Panc1 (cell line): ENCODE results near the gene GALNT13.

Source experiments
- POLR2AphosphoS5 ChIP-seq: IDR thresholded peaks from 2 replicates; pipeline ENCODE4 v1.6.1; 2012; ENCODE audit warnings: mild to moderate bottlenecking, low read depth, low read length, moderate library complexity
- SIN3A ChIP-seq: IDR thresholded peaks from 2 replicates; pipeline ENCODE4 v1.6.1; 2012; ENCODE audit warnings: low read depth, mild to moderate bottlenecking, low read length, moderate library complexity, borderline replicate concordance; ENCODE audit not compliant: insufficient read depth
- TF ChIP-seq, protein P1 (sequence below): fragments of 450-650 bp; IDR thresholded peaks from 2 replicates; pipeline ENCODE4 v1.5.1; 2017; ENCODE audit warnings: mild to moderate bottlenecking
- TF ChIP-seq, protein P2 (sequence below), 2 experiments: IDR thresholded peaks; 2 replicates each; pipeline ENCODE4 v1.6.1; 2011 to 2012; ENCODE audit warnings: low read depth in 2 of 2, control low read depth in 1 of 2, low read length in 1 of 2, mild to moderate bottlenecking in 1 of 2, moderate library complexity in 1 of 2; ENCODE audit not compliant: insufficient read depth in 1 of 2

DNA sequence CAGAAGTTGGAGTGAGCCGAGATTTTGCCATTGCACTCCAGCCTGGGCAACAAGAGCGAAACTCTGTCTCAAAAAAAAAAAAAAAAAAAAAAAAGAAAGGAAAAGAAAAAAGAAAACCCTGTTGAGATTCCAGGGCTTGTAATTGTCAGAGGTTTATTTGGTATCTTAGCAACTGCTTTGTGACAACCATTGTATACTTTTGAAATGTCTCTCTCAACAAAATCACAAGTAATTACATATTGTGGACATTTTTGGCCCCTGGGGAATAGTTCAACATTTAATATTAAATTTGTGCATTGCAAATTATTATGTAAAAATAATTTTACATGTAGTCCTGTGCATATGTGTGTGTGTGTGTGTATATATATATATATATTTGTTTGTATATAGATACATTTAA is 270.8 kb downstream of the GALNT13 start:
- no peak for TF ChIP-seq POLR2AphosphoS5
- TF ChIP-seq, protein P1, sequence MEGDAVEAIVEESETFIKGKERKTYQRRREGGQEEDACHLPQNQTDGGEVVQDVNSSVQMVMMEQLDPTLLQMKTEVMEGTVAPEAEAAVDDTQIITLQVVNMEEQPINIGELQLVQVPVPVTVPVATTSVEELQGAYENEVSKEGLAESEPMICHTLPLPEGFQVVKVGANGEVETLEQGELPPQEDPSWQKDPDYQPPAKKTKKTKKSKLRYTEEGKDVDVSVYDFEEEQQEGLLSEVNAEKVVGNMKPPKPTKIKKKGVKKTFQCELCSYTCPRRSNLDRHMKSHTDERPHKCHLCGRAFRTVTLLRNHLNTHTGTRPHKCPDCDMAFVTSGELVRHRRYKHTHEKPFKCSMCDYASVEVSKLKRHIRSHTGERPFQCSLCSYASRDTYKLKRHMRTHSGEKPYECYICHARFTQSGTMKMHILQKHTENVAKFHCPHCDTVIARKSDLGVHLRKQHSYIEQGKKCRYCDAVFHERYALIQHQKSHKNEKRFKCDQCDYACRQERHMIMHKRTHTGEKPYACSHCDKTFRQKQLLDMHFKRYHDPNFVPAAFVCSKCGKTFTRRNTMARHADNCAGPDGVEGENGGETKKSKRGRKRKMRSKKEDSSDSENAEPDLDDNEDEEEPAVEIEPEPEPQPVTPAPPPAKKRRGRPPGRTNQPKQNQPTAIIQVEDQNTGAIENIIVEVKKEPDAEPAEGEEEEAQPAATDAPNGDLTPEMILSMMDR, result no peak
- TF ChIP-seq, protein P2, sequence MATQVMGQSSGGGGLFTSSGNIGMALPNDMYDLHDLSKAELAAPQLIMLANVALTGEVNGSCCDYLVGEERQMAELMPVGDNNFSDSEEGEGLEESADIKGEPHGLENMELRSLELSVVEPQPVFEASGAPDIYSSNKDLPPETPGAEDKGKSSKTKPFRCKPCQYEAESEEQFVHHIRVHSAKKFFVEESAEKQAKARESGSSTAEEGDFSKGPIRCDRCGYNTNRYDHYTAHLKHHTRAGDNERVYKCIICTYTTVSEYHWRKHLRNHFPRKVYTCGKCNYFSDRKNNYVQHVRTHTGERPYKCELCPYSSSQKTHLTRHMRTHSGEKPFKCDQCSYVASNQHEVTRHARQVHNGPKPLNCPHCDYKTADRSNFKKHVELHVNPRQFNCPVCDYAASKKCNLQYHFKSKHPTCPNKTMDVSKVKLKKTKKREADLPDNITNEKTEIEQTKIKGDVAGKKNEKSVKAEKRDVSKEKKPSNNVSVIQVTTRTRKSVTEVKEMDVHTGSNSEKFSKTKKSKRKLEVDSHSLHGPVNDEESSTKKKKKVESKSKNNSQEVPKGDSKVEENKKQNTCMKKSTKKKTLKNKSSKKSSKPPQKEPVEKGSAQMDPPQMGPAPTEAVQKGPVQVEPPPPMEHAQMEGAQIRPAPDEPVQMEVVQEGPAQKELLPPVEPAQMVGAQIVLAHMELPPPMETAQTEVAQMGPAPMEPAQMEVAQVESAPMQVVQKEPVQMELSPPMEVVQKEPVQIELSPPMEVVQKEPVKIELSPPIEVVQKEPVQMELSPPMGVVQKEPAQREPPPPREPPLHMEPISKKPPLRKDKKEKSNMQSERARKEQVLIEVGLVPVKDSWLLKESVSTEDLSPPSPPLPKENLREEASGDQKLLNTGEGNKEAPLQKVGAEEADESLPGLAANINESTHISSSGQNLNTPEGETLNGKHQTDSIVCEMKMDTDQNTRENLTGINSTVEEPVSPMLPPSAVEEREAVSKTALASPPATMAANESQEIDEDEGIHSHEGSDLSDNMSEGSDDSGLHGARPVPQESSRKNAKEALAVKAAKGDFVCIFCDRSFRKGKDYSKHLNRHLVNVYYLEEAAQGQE (IDR thresholded peaks at IDR 0.05; ENCODE audit: insufficient read depth in 1 of 2, low read depth in 2 of 2, low read length in 1 of 2), result no peak
- no peak for TF ChIP-seq SIN3A
